HG02763 (cell line): ENCODE measurements around the gene CDC34.

Experiments
- ATAC-seq: cut with Tn5 transposase; IDR thresholded peaks from one replicate; pipeline ENCODE4 v1.9.1; 2021; ENCODE audit warnings: mild to moderate bottlenecking, moderate library complexity; ENCODE audit not compliant: unreplicated experiment

The CDC34 gene

DNA sequence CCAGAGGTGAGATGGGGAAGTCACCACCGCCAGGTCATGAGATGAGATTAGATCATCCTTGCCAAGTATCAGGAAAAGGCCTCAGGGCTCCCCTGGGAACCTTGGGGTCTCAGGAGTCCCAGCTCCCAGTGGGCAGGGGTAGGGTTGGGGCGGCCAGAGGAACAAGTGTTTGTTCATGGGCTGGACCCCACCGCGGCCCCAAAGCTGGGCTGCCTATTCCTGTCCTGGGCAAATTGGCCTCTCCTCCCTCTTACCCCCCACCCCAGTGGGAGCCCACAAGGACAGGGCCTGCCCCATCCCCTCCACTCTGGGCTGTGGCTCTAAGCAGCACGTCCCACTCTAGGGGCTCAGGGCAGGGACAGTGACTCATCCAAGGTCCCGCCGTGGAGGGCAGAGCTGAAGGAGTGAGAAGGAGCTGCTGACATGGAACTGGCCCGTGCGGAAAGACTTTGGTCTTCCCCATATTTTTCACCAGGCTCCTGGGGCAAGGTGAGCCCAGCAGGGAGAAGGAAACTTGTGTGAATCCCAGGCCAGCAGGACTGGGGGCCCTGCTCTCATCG lies 54.1 kb downstream of the CDC34 start:
- ATAC-seq, result no peak

DNA sequence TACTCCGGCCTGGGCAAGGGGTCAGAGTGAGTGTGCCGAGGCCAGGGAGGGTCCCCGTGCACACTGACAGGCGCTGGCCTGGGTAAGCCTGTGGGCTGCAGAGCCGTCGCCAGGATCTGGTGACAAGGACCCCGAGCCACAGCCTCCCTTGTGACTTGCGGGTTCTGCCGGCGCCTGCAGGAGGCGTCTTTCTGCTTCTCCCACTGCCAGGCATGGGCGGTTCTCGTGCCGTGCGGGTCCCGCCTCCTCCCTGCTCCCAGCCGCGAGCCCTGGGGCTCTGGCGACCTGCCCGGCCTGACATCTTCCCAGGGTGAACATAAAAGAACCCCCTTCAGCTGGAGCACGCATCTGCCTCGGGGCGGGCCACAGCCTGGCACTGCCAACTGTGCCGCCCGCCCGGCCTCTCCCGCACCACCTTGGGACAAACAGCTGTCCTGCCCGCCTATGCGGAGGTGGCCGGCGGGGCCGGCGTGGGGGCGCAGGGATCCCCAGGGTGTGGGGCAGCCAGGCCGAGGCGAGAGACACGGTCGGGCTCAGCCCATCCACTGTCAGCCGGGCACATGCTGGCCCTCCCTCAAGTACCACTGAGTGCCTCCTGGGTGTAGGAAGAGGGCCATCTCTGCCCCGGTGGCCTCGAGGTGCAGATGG lies 56.7 kb downstream of the CDC34 start:
- ATAC-seq, result no peak

DNA sequence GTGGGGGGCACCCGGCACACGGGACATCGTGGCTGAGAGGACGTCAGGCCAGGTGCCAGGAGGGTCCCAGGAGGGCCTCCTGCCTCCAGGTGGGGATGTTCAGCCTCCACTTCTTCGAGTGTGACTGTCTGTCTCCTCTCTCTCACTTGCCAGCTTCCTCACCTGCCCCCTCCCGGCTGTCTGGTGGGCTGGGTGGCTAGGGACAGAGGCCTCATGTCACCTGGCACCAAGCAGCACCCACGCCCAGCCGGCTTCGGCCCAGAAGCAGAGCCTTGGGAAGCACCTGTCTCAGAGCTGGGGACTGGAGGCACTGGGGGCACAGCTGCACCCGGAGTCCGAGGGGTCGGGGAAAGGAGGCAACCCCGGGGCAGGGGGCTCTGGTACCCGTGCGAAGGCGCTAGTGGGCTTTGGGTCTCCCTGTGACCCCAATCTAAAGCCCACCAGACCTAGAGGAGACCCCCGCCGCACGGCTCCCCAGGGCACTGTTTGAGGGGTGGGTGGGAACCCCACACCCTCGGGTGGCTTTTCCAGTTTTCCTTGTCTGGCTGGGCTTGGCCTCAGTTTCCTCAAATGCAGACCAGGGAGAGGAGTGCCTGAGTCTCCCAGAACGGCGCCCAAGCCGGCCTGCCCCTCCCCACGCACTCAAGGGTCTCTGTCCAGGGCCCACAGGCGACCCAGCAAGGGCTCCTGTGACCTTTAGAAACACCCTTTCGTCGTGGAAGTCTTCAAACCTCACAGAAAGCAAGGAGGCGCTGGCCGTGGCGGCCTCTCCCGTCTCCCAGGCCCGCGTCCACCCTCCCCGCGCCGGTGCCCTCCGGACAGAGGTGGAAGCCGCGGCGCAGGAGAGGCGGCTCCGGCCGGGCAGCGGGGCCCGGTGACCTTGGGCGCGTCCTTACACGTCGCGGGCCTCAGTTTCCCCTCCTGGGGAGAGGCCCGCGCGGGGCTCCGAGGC lies 57.5 kb downstream of the CDC34 start:
- ATAC-seq, result no peak

DNA sequence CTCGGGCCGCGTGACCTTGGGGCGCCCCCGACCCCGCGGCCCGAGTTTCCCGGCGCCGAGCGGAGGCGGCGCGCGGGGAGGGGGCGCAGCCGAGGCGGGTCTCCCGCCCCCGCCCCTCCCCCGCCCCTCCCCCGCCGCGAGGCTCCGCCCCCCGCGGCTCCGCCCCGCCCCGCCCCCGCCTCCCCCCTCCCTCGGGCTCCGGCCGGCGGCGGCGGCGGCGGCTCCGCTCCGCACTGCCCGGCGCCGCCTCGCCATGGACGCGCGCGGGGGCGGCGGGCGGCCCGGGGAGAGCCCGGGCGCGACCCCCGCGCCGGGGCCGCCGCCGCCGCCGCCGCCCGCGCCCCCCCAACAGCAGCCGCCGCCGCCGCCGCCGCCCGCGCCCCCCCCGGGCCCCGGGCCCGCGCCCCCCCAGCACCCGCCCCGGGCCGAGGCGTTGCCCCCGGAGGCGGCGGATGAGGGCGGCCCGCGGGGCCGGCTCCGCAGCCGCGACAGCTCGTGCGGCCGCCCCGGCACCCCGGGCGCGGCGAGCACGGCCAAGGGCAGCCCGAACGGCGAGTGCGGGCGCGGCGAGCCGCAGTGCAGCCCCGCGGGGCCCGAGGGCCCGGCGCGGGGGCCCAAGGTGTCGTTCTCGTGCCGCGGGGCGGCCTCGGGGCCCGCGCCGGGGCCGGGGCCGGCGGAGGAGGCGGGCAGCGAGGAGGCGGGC lies 58.3 kb downstream of the CDC34 start, which contains the start of gene HCN2:
HCN2 (plus strand) TSS at position 189 of the 703 bp plus-strand sequence; CDS start at position 254, 65 bp downstream.
- no peak for ATAC-seq

DNA sequence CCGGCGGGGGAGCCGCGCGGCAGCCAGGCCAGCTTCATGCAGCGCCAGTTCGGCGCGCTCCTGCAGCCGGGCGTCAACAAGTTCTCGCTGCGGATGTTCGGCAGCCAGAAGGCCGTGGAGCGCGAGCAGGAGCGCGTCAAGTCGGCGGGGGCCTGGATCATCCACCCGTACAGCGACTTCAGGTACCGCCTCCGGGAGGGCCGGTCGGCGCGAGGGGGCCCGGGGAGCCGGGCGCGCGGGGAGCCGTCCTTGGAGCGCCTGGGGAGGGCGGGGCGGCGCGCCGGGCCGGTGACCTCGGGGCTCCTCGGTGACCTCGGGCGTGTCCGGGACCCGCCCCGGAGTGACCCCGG lies 58.8 kb downstream of the CDC34 start:
- ATAC-seq, result no peak

DNA sequence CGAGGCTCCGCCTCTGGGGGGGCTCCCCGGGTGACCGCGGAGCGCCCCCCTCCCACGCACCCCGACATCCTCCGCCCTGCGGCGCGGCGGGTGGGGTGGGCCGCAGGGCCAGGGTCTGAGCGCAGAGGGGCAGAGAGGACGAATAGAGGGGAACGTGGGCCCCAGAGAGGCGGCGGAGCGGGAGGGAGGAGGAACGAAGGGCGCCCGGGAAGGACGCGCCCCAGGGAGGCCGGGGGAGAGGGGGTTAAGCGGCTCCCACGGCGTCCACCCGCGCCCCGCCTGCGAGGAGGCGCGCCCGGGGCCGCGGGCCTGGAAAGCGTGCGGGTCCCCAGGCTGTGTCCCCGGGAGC lies 59.2 kb downstream of the CDC34 start:
- no peak for ATAC-seq

GRCh38 chr19:591099-591958 lies 59.8 kb downstream of the CDC34 start:
- no peak for ATAC-seq
